ENCODE data around the gene SMYD3. TPM values are rescaled to one million over a fixed set of nuclear protein-coding genes. Genes with fewer than 3 reads are reported as not detected.

Gene SMYD3
- total RNA-seq, 1 donor from 2014 or later, result 29.3 TPM

- no peak for TF ChIP-seq CTCF (IDR thresholded peaks at IDR 0.05)
- Mint-ChIP-seq H3K36me3 (ENCODE audit: low read depth) (no peaks in the 10 kb centered on the region), H3K27me3 (ENCODE audit: low read depth) (no peaks in the 10 kb centered on the region), H3K4me1 (ENCODE audit: low read depth) (peaks cover 29% of the 10 kb centered on the region), H3K27ac (ENCODE audit: unreplicated experiment) (no peak overlapping the region), H3K9me3 (ENCODE audit: low read depth) (no peaks in the 10 kb centered on the region), H3K4me3 (ENCODE audit: unreplicated experiment) (no peak overlapping the region)
- DNase-seq (ENCODE audit: low spot score), result no peak
Observed at GRCh38 chr1:246294263-246294662, 212.8 kb downstream of the SMYD3 start.

GRCh38 chr1:246293366-246294121, 213.5 kb downstream of the SMYD3 start:
- DNase-seq (ENCODE audit: low spot score), result no peak
- H3K4me1 Mint-ChIP-seq (ENCODE audit: low read depth), result peaks cover 29% of the 10 kb centered on the region
- no peaks in the 10 kb centered on the region for H3K27me3 Mint-ChIP-seq (ENCODE audit: low read depth)
- no peak for TF ChIP-seq CTCF (IDR thresholded peaks at IDR 0.05)
- no peaks in the 10 kb centered on the region for H3K36me3 Mint-ChIP-seq (ENCODE audit: low read depth)
- H3K4me3 Mint-ChIP-seq (ENCODE audit: unreplicated experiment), result no peak overlapping the region
- no peak overlapping the region for H3K27ac Mint-ChIP-seq (ENCODE audit: unreplicated experiment)
- no peaks in the 10 kb centered on the region for H3K9me3 Mint-ChIP-seq (ENCODE audit: low read depth)

GRCh38 chr1:246292571-246292970, 214.5 kb downstream of the SMYD3 start:
- H3K4me3 Mint-ChIP-seq (ENCODE audit: unreplicated experiment), result no peak overlapping the region

GRCh38 chr1:246291127-246291526, 216.0 kb downstream of the SMYD3 start:
- H3K4me1 Mint-ChIP-seq (ENCODE audit: low read depth), result peaks cover 18% of the 10 kb centered on the region
- no peaks in the 10 kb centered on the region for H3K27me3 Mint-ChIP-seq (ENCODE audit: low read depth)
- no peak overlapping the region for H3K4me3 Mint-ChIP-seq (ENCODE audit: unreplicated experiment)
- H3K27ac Mint-ChIP-seq (ENCODE audit: unreplicated experiment), result no peak overlapping the region
- H3K36me3 Mint-ChIP-seq (ENCODE audit: low read depth), result no peaks in the 10 kb centered on the region
- no peak for TF ChIP-seq CTCF (IDR thresholded peaks at IDR 0.05)
- H3K9me3 Mint-ChIP-seq (ENCODE audit: low read depth), result no peaks in the 10 kb centered on the region
- no peak for DNase-seq (ENCODE audit: low spot score)

More at GRCh38 chr1:246292571-246292970, 214.5 kb downstream of the SMYD3 start:
- TF ChIP-seq CTCF (IDR thresholded peaks at IDR 0.05), result no peak
- H3K27ac Mint-ChIP-seq (ENCODE audit: unreplicated experiment), result no peak overlapping the region
- H3K27me3 Mint-ChIP-seq (ENCODE audit: low read depth), result no peaks in the 10 kb centered on the region
- no peaks in the 10 kb centered on the region for H3K9me3 Mint-ChIP-seq (ENCODE audit: low read depth)
- DNase-seq (ENCODE audit: low spot score), result no peak
- no peaks in the 10 kb centered on the region for H3K36me3 Mint-ChIP-seq (ENCODE audit: low read depth)
- H3K4me1 Mint-ChIP-seq (ENCODE audit: low read depth), result peaks cover 29% of the 10 kb centered on the region

- TF ChIP-seq CTCF (IDR thresholded peaks at IDR 0.05), result no peak
- H3K36me3 Mint-ChIP-seq (ENCODE audit: low read depth), result no peaks in the 10 kb centered on the region
- no peak for DNase-seq (ENCODE audit: low spot score)
- H3K27me3 Mint-ChIP-seq (ENCODE audit: low read depth), result no peaks in the 10 kb centered on the region
- no peak overlapping the region for H3K27ac Mint-ChIP-seq (ENCODE audit: unreplicated experiment)
- peaks cover 23% of the 10 kb centered on the region for H3K4me1 Mint-ChIP-seq (ENCODE audit: low read depth)
- peaks cover 4% of the 10 kb centered on the region for H3K9me3 Mint-ChIP-seq (ENCODE audit: low read depth)
- H3K4me3 Mint-ChIP-seq (ENCODE audit: unreplicated experiment), result no peak overlapping the region
Observed at GRCh38 chr1:246283771-246284410, 223.2 kb downstream of the SMYD3 start.
